Ovary (tissue), 9 donors: ENCODE results near the gene PKP1. TPM values are rescaled to one million over a fixed set of nuclear protein-coding genes. Genes with fewer than 3 reads are reported as not detected.

ENCODE experiments used
- DNase-seq, 5 donors: peaks; one replicate each; pipeline ENCODE4 v3.0.0-alpha.2; 2019 to 2020
- H3K27ac ChIP-seq, 2 donors: fragments of 200-600 bp; one replicate each; pipeline versions ENCODE4 v1.5.1 to v1.8.0; 2019 to 2022
- H3K27me3 ChIP-seq: fragments of 200-600 bp; one replicate; pipeline ENCODE4 v1.8.0; 2022
- H3K36me3 ChIP-seq: fragments of 200-600 bp; sonication (generic); one replicate; pipeline ENCODE4 v1.5.1; 2019
- H3K4me1 ChIP-seq: one replicate; pipeline ENCODE4 v1.8.1; 2013; ENCODE audit warnings: mild to moderate bottlenecking, moderate library complexity; ENCODE audit not compliant: insufficient read depth
- H3K4me3 ChIP-seq: fragments of 200-600 bp; sonication (generic); one replicate; pipeline ENCODE4 v1.5.1; 2017
- H3K9me3 ChIP-seq, 2 donors: fragments of 200-600 bp in 1 of 2; sonication (generic) in 1 of 2; one replicate each; pipeline versions ENCODE4 v1.5.1 to v1.8.1; 2013 to 2019; ENCODE audit warnings: mild to moderate bottlenecking in 1 of 2, moderate library complexity in 1 of 2
- EP300 ChIP-seq: sonication (generic); formaldehyde crosslinking; IDR thresholded peaks from one replicate; pipeline ENCODE4 v1.6.1; 2017; ENCODE audit warnings: antibody characterized with exemption
- POLR2A ChIP-seq: fragments of 450-650 bp; IDR thresholded peaks from one replicate; pipeline ENCODE4 v1.6.1; 2017; ENCODE audit warnings: antibody characterized with exemption, mild to moderate bottlenecking, moderate library complexity
- WGBS, 3 donors: extraction: QIAGEN DNeasy Blood & Tissue Kit in 1 of 3; methylation state at CpG; one replicate each; pipeline versions ENCODE4 v1.1.5 to v1.1.7; 2013 to 2017; 5-methylcytosine and 5-hydroxymethylcytosine counted together
- intact Hi-C, 4 donors: fragments of 100-400 bp; cut with DNase I; formaldehyde crosslinking; loops; one replicate each; pipeline versions ENCODE4 v1.11.0 to v1.15.1; 2022 to 2023
- polyA plus RNA-seq, 2 donors: library from polyadenylated mRNA; stranded (reverse); fragments of 200-250 nt in 1 of 2; fragments of 350-450 nt in 1 of 2; fragmentation: Illumina TruSeq in 1 of 2; extraction: RNeasy Lipid Tissue Mini Kit (QIAGEN cat#74804) in 1 of 2; gene quantifications; one replicate each; pipeline ENCODE4 v1.2.3, GENCODE V29; 2013 to 2014
- total RNA-seq, 7 donors: library from RNA; depleted of rRNA in 2 of 7; stranded (reverse); fragments of >200 nt in 2 of 7; fragmentation: NEBNext Ultra II Directional in 3 of 7; extraction: Animal tissue kit (Norgen Biotek cat#: 25700) in 3 of 7; gene quantifications; one replicate each; pipeline versions ENCODE4 v1.1.0 to v1.2.4, GENCODE V29; 2016 to 2023
- TF ChIP-seq, protein P1 (sequence below), 3 donors: fragments of 450-650 bp in 2 of 3; fragments of 200-600 bp in 1 of 3; IDR thresholded peaks; one replicate each; pipeline versions ENCODE4 v1.5.1 to v1.8.0; 2016 to 2022; ENCODE audit warnings: antibody characterized with exemption in 3 of 3, mild to moderate bottlenecking in 1 of 3
- donor health status: DM: no; HTN: no; CAD: no; lungs with moderate emphysema.
- donor health status: DM: no; HTN: no; CAD: no.
- donor health status: Bipolar disorder and iron deficiency.
- donor health status: DM: yes; HTN: yes; CAD: no.
- donor health status: DM: no; HTN: no; CAD: no.
- donor health status: DM: yes; HTN: yes; CAD: no.

PKP1 gene
- total and polyA plus RNA-seq, 9 donors, result 0.05 to 0.48 (median 0.18) TPM; not detected in 2

DNA sequence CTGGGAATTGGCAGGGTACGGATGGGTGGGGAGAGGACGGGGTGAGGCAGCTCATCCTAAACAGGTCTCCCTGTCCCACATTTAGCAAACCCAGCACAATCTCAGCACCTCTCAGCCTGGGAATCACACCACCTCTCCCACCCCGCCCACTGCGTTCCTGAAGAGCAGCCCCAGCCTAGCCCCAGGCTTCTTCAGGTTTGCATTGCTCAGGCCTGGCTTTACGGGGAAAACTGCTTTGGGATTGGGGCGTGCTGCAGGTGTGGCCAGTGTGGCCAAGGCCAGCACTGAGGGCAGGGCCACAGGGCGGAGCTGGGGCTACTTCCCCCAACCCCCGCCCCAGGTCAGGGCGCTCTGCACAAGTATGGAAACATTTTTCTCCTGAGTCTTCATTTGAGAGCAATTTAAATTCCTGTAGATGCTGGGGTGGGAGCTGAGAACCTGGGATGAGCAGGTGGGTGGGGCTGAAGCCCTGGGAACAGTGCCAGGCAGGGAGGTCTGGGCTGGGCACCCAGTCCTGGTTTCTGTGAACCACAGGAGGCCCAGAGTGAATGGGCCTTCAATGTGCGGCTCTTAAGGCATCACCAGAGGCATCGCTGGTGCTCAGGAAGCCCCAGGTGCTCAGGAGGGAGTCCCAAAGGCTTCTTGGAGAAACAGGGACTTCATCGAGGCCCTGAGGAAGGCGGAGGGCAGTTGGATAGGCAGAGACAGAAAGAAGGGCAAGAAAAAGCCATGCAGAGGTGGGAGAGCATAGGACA, 70.1 kb downstream of the PKP1 start:
- intact Hi-C loops, result no loop called here
- no peaks in the 10 kb centered on the region for H3K9me3 ChIP-seq
- H3K27me3 ChIP-seq, result no peaks in the 10 kb centered on the region
- H3K27ac ChIP-seq, result no peak overlapping the region
- no peaks in the 10 kb centered on the region for H3K36me3 ChIP-seq
- peak in 1 of 5 donors; percentile 3 for DNase-seq
- no peak overlapping the region for H3K4me3 ChIP-seq
- TF ChIP-seq EP300 (no peak), POLR2A (no peak)
- TF ChIP-seq, protein P1, sequence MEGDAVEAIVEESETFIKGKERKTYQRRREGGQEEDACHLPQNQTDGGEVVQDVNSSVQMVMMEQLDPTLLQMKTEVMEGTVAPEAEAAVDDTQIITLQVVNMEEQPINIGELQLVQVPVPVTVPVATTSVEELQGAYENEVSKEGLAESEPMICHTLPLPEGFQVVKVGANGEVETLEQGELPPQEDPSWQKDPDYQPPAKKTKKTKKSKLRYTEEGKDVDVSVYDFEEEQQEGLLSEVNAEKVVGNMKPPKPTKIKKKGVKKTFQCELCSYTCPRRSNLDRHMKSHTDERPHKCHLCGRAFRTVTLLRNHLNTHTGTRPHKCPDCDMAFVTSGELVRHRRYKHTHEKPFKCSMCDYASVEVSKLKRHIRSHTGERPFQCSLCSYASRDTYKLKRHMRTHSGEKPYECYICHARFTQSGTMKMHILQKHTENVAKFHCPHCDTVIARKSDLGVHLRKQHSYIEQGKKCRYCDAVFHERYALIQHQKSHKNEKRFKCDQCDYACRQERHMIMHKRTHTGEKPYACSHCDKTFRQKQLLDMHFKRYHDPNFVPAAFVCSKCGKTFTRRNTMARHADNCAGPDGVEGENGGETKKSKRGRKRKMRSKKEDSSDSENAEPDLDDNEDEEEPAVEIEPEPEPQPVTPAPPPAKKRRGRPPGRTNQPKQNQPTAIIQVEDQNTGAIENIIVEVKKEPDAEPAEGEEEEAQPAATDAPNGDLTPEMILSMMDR (IDR thresholded peaks at IDR 0.05), result no peak
- no peaks in the 10 kb centered on the region for H3K4me1 ChIP-seq
- WGBS, 3 donors, result 79 to 89% (median 85%) methylated on average over 13 of the region's 13 CpGs

DNA sequence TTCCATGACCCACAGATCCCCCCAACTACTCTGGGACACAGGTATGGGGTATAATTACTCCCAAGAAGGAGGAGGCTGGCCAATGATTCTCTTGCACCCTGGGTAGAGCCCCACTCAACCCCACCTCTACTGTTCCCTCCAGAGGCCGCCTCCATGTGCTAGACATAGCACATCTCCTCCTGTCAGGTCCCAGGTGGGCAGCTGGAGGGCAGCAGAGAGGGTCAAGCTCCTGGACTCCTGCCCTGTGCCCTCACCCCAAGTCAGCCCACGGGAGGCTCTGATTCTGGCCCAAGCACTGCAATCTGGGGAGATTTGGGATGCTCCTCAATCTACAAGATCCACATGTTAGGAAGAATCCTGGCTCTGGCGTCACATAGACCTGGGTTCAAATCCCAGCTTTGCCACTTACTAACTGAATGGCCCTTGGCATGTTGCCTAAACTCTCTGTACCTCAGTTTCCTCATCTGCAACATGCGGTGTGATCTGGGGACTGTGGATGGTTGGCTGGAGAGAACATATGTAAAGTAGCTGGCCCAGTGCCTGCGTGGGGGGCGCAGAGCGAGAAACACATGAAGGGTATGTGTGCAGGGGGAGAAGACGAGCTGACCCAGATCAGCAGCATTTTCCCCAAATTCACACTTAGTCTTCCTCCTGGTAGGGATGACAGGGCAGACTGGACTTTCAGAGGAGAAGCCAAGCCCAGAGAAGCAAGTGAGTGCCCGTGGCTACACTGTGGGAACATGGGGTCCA, 71.0 kb downstream of the PKP1 start:
- Histone ChIP-seq H3K27me3 (no peaks in the 10 kb centered on the region), H3K4me1 (no peaks in the 10 kb centered on the region), H3K4me3 (no peak overlapping the region), H3K36me3 (no peaks in the 10 kb centered on the region), H3K9me3 (no peaks in the 10 kb centered on the region), H3K27ac (no peak overlapping the region)
- intact Hi-C loops, result no loop called here
- peak in 1 of 5 donors; percentile 4 for DNase-seq
- WGBS, 3 donors, result 86 to 91% (median 89%) methylated on average over 9 of the region's 9 CpGs
- no peak for TF ChIP-seq EP300
- no peak for TF ChIP-seq POLR2A
- TF ChIP-seq, protein P1 (IDR thresholded peaks at IDR 0.05), result no peak

DNA sequence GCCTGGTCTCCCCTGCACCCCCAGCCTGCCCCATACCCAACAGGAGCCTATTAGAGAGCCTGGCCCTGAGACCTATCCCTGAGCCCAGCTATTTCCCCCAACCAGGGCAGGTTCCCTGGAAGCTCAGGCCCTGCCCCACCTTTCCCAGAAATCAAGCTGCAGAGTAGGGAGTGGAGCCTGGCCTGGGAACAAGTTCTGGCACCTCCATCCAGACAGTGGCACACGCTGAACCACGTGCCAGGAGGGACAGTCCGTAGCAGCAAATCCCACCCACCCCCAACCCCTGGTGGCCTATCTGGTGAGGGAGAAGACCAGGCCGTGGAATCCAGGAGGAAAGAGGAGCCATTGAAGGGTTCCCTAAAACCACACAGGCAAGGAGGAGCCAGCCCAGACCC, 71.6 kb downstream of the PKP1 start:
- peak in 1 of 5 donors; percentile 6 for DNase-seq
- Histone ChIP-seq H3K27ac (no peak overlapping the region), H3K9me3 (no peaks in the 10 kb centered on the region), H3K36me3 (no peaks in the 10 kb centered on the region), H3K4me1 (no peaks in the 10 kb centered on the region), H3K4me3 (no peak overlapping the region), H3K27me3 (no peaks in the 10 kb centered on the region)
- WGBS, 3 donors, result 34 to 57% (median 49%) methylated on average over 4 of the region's 4 CpGs
- TF ChIP-seq EP300, result no peak
- TF ChIP-seq, protein P1 (IDR thresholded peaks at IDR 0.05), result no peak
- no peak for TF ChIP-seq POLR2A
- intact Hi-C loops, result no loop called here

DNA sequence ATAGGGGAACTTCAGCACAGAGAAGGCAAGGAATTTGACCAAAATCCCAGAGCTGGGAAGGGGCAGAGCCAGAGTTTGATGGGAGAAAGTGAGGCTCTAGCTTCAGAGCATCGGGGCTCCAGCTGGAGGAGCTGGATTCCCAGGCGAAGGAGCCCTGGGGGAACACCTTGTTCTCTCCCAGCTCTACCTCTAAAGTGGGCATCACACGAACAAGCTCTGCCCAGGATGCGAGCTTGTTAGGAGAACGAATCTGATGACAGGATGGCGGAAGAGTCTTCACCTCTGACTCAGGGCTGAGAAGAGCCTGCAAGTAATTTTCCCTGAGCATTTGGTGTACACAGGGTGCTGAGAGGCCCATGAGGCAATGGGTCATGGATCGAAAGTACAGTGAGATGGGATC, 72.2 kb downstream of the PKP1 start:
- no peak for DNase-seq
- 84 to 87% (median 86%) methylated on average over 7 of the region's 7 CpGs for WGBS, 3 donors
- TF ChIP-seq, protein P1 (IDR thresholded peaks at IDR 0.05), result no peak
- TF ChIP-seq POLR2A (no peak), EP300 (no peak)
- Histone ChIP-seq H3K27ac (no peak overlapping the region), H3K9me3 (no peaks in the 10 kb centered on the region), H3K4me1 (no peaks in the 10 kb centered on the region), H3K4me3 (no peak overlapping the region), H3K36me3 (no peaks in the 10 kb centered on the region), H3K27me3 (no peaks in the 10 kb centered on the region)
- intact Hi-C loops, result no loop called here
